Measurements from ENCODE around the gene TACSTD2. TPM values are rescaled to one million over a fixed set of nuclear protein-coding genes. Genes with fewer than 3 reads are reported as not detected.

TACSTD2 gene
- total RNA-seq, 2 donors from 2014 or later: 101 to 106 TPM

DNA sequence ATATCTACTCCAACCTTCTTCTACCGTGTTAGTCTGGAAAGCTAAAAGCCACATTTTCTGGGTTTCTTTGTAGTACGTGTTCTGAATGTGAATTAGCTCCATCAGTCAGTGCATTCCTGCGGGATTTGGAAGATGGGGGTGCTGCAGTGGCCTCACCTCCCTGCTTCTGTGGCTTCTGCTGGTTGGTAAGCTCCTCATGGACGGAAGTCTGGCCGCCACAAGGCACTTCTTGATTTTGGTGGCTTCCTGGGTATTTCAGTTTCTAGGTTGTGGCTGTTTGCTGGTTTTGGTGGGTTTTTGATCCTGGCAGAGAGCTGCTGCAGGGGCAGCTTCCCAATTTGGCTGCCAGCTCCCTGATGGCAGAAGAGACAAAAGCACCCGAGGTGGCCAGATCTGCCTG, 20.9 kb upstream of the TACSTD2 start:
- H3K27me3 ChIP-seq: no peaks in the 10 kb centered on the region
- no peaks in the 10 kb centered on the region for H3K36me3 ChIP-seq (replicated peaks in 1 of 2; ENCODE audit: insufficient read depth in 1 of 2, low read depth in 2 of 2)
- ATAC-seq (no peak), DNase-seq (no peak)
- no peak overlapping the region for H3K4me3 ChIP-seq
- H3K4me1 ChIP-seq: peaks cover 6% of the 10 kb centered on the region
- no peak overlapping the region for H3K27ac ChIP-seq
- intact Hi-C loops (cut with DNase I): no loop called here
- 78 to 91% methylated on average over 6 of the region's 6 CpGs for WGBS, 2 donors
- TF ChIP-seq POLR2A (IDR thresholded peaks at IDR 0.05): no peak
- TF ChIP-seq, protein P1, sequence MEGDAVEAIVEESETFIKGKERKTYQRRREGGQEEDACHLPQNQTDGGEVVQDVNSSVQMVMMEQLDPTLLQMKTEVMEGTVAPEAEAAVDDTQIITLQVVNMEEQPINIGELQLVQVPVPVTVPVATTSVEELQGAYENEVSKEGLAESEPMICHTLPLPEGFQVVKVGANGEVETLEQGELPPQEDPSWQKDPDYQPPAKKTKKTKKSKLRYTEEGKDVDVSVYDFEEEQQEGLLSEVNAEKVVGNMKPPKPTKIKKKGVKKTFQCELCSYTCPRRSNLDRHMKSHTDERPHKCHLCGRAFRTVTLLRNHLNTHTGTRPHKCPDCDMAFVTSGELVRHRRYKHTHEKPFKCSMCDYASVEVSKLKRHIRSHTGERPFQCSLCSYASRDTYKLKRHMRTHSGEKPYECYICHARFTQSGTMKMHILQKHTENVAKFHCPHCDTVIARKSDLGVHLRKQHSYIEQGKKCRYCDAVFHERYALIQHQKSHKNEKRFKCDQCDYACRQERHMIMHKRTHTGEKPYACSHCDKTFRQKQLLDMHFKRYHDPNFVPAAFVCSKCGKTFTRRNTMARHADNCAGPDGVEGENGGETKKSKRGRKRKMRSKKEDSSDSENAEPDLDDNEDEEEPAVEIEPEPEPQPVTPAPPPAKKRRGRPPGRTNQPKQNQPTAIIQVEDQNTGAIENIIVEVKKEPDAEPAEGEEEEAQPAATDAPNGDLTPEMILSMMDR (IDR thresholded peaks at IDR 0.05): no peak
- no peaks in the 10 kb centered on the region for H3K9me3 ChIP-seq

DNA sequence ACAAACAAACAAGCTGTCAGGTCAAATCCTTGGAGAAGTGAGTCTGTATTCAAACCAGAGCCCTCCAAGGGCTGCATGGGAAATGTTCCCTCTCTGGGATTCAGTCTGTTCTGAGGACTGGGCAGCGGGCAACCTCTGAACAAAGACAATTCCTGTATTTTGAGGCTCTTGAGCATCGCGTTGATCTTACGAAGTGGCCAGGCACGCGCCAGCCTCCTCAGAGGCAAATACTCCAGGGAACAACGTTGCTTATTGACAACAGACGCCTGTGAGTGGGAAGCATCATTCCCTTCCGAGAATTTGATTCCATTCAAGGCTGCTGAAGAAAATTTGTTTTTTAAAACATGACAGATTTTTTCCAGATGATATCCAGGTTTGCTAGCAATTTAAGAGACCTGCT, 20.0 kb upstream of the TACSTD2 start:
- Histone ChIP-seq H3K9me3 (no peaks in the 10 kb centered on the region), H3K27me3 (no peaks in the 10 kb centered on the region), H3K36me3 (replicated peaks in 1 of 2; ENCODE audit: insufficient read depth in 1 of 2, low read depth in 2 of 2) (no peaks in the 10 kb centered on the region), H3K4me3 (no peak overlapping the region), H3K27ac (peak overlapping the region in 1 of 4 donors; percentile 21), H3K4me1 (peaks cover 15% of the 10 kb centered on the region)
- ATAC-seq: no peak
- no peak for DNase-seq
- intact Hi-C loops (cut with DNase I): no loop called here
- no peak for TF ChIP-seq POLR2A (IDR thresholded peaks at IDR 0.05)
- TF ChIP-seq, protein P1 (IDR thresholded peaks at IDR 0.05): no peak
- WGBS, 2 donors: 71 to 84% methylated on average over 9 of the region's 9 CpGs

DNA sequence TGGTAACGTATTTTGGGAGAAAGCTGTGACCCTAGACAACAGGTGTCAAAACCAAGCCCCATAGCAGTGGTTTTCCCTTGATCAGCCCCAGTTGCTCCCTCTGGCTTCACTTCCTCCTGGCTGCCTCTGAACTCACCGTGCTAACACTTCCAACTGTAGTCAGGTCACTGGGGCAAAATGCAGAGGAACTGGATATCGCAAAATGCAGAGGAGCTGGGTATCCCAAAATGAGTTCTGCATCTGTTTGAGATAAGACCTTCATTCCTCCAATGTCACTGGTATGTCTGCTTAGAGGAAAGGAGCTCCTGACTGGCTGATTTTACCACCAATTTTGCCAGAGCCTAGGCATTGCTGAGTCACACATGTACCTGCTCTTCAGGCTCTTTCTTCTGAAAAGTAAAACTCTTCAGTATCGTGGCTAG, 19.6 kb upstream of the TACSTD2 start:
- intact Hi-C loops (cut with DNase I): no loop called here
- Histone ChIP-seq H3K4me3 (no peak overlapping the region), H3K36me3 (replicated peaks in 1 of 2; ENCODE audit: insufficient read depth in 1 of 2, low read depth in 2 of 2) (no peaks in the 10 kb centered on the region), H3K4me1 (peaks cover 20% of the 10 kb centered on the region), H3K9me3 (no peaks in the 10 kb centered on the region), H3K27ac (peak overlapping the region in 1 of 4 donors; percentile 21), H3K27me3 (no peaks in the 10 kb centered on the region)
- TF ChIP-seq, protein P1 (IDR thresholded peaks at IDR 0.05): no peak
- DNase-seq: no peak
- ATAC-seq: no peak
- WGBS, 2 donors: 44 to 70% methylated on average over 4 of the region's 4 CpGs

DNA sequence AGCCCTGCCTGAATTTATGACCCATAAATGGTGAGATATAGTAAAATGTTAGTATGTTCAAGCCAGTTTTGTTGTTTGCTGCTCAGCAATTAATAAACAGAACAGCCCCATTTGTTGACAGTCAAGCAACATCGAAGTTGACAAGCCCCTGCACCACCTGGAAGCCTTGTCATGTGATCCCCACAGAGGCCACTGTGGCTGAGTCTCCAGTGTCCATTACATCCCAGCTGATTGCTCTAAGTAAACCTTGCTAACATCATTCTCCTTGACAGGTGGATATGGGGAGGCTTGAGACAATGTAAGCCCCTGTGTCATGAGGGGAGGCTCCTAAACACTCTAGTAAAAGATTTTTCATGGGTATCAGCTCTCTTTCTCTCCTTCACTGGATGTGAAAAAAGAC, 17.5 kb upstream of the TACSTD2 start:
- H3K4me1 ChIP-seq: peaks cover 24% of the 10 kb centered on the region
- ATAC-seq (no peak), DNase-seq (no peak)
- no peaks in the 10 kb centered on the region for H3K9me3 ChIP-seq
- no peaks in the 10 kb centered on the region for H3K27me3 ChIP-seq
- intact Hi-C loops (cut with DNase I): no loop called here
- no peak for TF ChIP-seq POLR2A (IDR thresholded peaks at IDR 0.05)
- TF ChIP-seq, protein P1 (IDR thresholded peaks at IDR 0.05): no peak
- H3K27ac ChIP-seq: no peak overlapping the region
- H3K4me3 ChIP-seq: no peak overlapping the region
- H3K36me3 ChIP-seq (replicated peaks in 1 of 2; ENCODE audit: insufficient read depth in 1 of 2, low read depth in 2 of 2): no peaks in the 10 kb centered on the region
- 70 to 73% methylated on average over 1 of the region's 1 CpG for WGBS, 2 donors

DNA sequence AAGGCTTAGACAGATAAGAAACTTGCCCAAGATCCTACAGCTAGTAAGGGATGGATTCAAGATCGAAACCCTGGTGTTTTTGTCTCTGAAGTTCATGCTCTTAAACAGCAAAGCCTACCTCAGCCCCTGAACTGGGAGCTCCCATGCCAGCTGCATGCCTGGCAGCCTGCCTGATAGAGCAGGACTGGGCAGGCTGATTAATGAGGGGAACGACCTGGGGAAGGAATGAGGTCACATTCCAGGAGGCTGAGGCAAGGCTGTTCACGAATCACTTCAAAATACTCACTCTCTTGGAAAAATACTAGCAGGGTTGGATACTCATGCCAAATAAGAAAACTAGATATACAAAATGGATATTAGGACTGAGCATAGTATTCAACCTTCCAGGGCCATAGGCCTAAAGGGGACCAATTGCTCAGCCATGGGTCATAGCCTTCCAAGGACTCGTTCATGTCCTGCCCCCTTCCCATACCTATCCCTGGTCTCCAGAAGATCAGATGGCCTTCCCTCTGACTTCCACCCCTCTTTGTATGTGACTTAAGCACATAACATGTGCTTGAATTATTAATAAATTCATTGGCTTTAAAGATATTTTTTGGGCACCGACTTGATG, 15.6 kb upstream of the TACSTD2 start:
- Histone ChIP-seq H3K4me1 (peaks cover 24% of the 10 kb centered on the region), H3K4me3 (no peak overlapping the region), H3K9me3 (no peaks in the 10 kb centered on the region), H3K27me3 (no peaks in the 10 kb centered on the region), H3K36me3 (replicated peaks in 1 of 2; ENCODE audit: insufficient read depth in 1 of 2, low read depth in 2 of 2) (no peaks in the 10 kb centered on the region), H3K27ac (peak overlapping the region; percentile 56 to 86 (median 82))
- WGBS, 2 donors: 30 to 33% methylated on average over 5 of the region's 5 CpGs
- ATAC-seq: peak; percentile 100
- TF ChIP-seq, protein P1 (IDR thresholded peaks at IDR 0.05): no peak
- peak in 1 of 3 donors; percentile 24 for TF ChIP-seq POLR2A (IDR thresholded peaks at IDR 0.05)
- intact Hi-C loops (cut with DNase I): no loop called here
- DNase-seq: peak; percentile 93 to 96 (median 94)
